22Rv1 (cell line): ENCODE measurements around the gene RILP.

Source experiments
- H3K27ac ChIP-seq: fragments of 450-650 bp; 2 replicates; pipeline ENCODE4 v1.5.1; 2017
- ZFX ChIP-seq: fragments of 450-650 bp; IDR thresholded peaks from 2 replicates; pipeline ENCODE4 v1.6.1; 2017; ENCODE audit warnings: antibody characterized with exemption, borderline replicate concordance
- TF ChIP-seq, protein P1 (sequence below): fragments of 450-650 bp; IDR thresholded peaks from 2 replicates; pipeline ENCODE4 v1.5.1; 2017; ENCODE audit warnings: mild to moderate bottlenecking

The RILP gene

GRCh38 chr17:1650731-1651558 lies 1.3 kb upstream of the RILP start:
- peak overlapping the region; percentile 95 for H3K27ac ChIP-seq

DNA sequence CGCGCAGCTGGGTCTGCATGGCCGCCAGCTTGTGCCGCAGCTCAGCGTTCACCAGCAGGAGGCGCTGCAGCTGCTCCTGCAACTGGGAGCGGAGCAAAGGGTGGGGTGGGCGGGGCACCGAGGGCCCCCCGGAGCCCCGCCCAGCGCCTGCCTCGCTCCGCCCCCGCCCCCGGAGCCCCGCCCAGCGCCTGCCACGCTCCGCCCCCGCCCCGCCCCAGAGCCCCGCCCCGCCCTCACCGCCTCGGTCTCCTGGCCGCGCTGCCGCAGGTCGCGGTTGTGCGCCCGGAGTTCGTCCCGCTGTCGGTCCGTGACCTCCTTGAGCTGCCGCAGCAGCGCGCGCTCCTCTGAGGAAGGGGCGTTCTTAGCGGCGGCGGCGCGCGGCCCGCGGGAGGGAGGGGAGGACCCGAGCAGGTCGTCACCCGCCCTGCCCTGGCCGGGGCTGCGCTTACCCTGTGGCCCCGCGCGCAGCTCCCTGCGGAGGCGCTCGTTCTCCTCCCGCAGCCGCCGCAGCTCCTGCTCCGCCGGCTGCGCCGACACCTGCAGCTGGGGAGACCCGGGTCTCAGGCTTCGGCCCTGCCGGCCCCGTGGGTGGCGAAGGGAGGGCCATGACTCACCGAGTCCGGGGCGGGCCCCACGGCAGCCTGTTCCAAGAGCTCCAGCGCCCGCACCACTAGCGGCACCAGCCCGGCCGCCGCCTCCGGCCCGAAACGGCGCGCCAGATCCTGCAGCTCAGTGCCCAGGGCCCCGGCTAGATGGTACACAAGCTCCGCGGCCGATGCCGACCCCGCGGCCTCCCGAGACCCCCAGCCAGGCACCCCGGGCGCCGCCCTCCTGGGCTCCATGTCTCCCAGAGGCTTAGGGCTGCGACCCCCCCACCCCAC lies 463 bp downstream of the RILP start:
- TF ChIP-seq, protein P1, sequence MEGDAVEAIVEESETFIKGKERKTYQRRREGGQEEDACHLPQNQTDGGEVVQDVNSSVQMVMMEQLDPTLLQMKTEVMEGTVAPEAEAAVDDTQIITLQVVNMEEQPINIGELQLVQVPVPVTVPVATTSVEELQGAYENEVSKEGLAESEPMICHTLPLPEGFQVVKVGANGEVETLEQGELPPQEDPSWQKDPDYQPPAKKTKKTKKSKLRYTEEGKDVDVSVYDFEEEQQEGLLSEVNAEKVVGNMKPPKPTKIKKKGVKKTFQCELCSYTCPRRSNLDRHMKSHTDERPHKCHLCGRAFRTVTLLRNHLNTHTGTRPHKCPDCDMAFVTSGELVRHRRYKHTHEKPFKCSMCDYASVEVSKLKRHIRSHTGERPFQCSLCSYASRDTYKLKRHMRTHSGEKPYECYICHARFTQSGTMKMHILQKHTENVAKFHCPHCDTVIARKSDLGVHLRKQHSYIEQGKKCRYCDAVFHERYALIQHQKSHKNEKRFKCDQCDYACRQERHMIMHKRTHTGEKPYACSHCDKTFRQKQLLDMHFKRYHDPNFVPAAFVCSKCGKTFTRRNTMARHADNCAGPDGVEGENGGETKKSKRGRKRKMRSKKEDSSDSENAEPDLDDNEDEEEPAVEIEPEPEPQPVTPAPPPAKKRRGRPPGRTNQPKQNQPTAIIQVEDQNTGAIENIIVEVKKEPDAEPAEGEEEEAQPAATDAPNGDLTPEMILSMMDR, result peak; percentile 25
- TF ChIP-seq ZFX, result no peak
- H3K27ac ChIP-seq, result peak overlapping the region; percentile 95

More at GRCh38 chr17:1650731-1651558, 1.3 kb upstream of the RILP start:
- TF ChIP-seq, protein P1, result no peak
- TF ChIP-seq ZFX, result no peak

DNA sequence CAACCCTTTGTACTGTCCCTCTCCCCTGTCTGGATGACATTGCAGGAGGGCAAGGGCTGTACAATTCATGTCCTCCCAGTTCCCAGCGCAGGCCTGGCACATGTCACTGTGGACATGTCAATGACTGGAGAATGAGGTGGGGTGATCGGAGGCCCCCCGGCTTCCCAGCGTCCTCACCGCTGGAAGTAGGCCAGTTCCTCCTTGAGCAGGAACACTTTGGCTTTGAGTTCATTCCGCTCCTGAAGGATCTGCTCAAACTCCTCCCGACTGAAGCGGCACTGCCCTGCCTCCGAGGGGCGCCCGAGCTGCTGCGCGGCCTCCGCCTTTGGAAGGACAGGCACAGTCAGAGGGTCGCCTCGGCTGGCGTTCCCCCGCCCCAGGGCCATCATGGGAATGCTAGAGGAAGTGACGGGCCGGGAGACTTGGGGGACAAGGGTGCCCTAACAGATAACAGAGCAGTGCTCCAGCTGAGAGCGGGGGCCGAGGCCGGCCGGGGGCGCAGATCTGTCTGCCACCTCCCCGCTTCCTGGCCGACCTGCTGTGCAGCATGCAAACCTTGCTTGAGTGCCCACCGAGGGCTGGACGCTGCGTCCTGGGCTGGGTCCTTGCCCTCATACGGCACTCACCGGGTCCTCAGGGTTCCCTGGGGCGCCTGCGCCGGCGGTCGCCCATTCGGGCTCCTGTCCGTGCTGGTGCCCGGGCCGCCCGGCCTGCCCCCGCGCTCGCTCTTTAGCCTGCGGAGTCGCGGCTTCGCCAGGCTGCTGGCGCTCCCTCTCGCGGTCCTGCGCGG lies 1.3 kb downstream of the RILP start:
- H3K27ac ChIP-seq, result peak overlapping the region; percentile 95

DNA sequence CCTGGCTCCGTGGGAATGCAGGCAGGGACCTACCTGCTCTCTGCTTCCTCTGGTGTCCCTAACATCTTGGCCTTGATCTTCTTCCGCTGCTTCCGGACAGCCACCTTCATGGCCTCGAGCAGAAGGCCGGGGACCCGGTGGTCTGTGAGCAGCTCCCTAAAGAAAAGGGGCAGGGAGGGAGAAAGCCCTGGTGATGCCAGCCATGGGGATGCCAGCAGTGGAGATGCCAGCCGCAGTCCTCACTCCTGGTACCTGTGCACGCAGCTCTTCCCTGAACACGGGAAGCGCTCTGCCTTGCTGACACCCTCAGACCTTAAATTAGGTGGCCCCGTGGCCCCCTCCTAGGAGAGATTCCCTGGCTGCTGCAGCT lies 1.9 kb downstream of the RILP start:
- TF ChIP-seq, protein P1, result no peak
- no peak for TF ChIP-seq ZFX
- no peak overlapping the region for H3K27ac ChIP-seq

More for the DNA sequence above, 1.3 kb downstream of the RILP start:
- TF ChIP-seq, protein P1, result peak; percentile 95
- no peak for TF ChIP-seq ZFX

DNA sequence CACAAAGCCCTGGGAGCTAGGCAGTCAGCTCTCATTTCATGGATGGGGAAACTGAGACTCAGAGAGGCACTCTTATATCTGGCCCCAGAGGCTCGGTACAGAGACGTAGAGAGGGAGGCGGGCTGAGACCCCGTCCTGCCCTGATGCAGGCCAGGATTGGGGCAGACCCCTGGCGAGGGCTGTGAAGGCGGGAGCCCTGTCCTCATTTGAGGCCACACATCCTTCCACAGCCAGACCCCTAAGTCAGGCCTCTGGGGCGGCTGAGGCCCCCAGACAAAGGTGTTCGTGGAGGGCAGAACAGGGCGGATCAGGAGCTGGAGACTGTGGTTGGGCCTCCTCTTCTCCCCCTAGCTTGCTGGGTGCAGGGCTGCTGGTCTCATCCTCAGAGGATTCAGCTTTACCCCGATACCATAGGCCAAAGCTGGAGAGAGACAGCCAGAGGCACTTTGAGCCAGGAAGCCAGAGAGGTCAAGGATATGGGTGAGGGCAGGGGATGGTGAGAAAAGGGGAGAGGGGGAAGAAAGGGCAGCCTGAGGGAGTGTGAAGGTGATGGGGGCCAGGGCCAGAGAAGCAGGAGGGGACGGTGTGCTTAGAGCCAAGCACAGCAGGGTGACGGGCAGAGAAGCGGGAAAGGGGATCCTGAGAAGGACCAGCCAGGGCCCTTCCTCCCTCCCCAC lies 3.3 kb downstream of the RILP start:
- no peak overlapping the region for H3K27ac ChIP-seq
- TF ChIP-seq, protein P1, result no peak
- no peak for TF ChIP-seq ZFX
